BLaER1 treated with 17β-estradiol and CSF1 and Interleukin-3, amounts not matched to agents 10 nM and 100 nM (cell line): Measurements from ENCODE around the gene BPI.
A peak's percentile ranks its signal among the peaks of the same experiment; 100 is the strongest.

Source experiments
- H3K27ac ChIP-seq, 11 experiments: shearing (Covaris generic); formaldehyde crosslinking; 2 replicates each; pipeline ENCODE4 v1.8.1; 2022
- H3K27me3 ChIP-seq, 11 experiments: shearing (Covaris generic); formaldehyde crosslinking; 2 replicates each; pipeline ENCODE4 v1.8.1; 2022
- H3K36me3 ChIP-seq, 11 experiments: shearing (Covaris generic); formaldehyde crosslinking; 2 replicates each; pipeline ENCODE4 v1.8.1; 2022
- H3K4me1 ChIP-seq, 10 experiments: shearing (Covaris generic); formaldehyde crosslinking; 2 replicates each; pipeline ENCODE4 v1.8.1; 2022
- H3K4me2 ChIP-seq, 11 experiments: shearing (Covaris generic); formaldehyde crosslinking; 2 replicates each; pipeline ENCODE4 v1.8.1; 2022
- H3K4me3 ChIP-seq, 10 experiments: shearing (Covaris generic); formaldehyde crosslinking; 2 replicates each; pipeline ENCODE4 v1.8.1; 2022
- H3K9ac ChIP-seq, 11 experiments: shearing (Covaris generic); formaldehyde crosslinking; 2 replicates each; pipeline ENCODE4 v1.8.1; 2022
- H3K9me3 ChIP-seq, 11 experiments: shearing (Covaris generic); formaldehyde crosslinking; replicated peaks in 1 of 11; 2 replicates each; pipeline ENCODE4 v1.8.1; 2022
- H4K20me1 ChIP-seq, 11 experiments: shearing (Covaris generic); formaldehyde crosslinking; 2 replicates each; pipeline ENCODE4 v1.8.1; 2022
- Cebpa-rat ChIP-seq, 11 experiments: shearing (Covaris generic); IDR thresholded peaks; 2 replicates each; pipeline ENCODE4 v1.8.1; 2022

Gene BPI

GRCh38 chr20:38349856-38350255 lies 45.9 kb downstream of the BPI start:
- H3K9me3 ChIP-seq: no peaks in the 10 kb centered on the region
- no peaks in the 10 kb centered on the region for H3K27me3 ChIP-seq
- no peak overlapping the region for H3K27ac ChIP-seq
- no peak overlapping the region for H3K9ac ChIP-seq
- peaks cover 0 to 23% (median 13%) of the 10 kb centered on the region in 10 experiments; a peak in 15 of 20 replicates for H3K4me1 ChIP-seq
- H3K4me2 ChIP-seq: no peak overlapping the region
- H3K36me3 ChIP-seq: no peaks in the 10 kb centered on the region
- no peaks in the 10 kb centered on the region for H4K20me1 ChIP-seq
- no peak overlapping the region for H3K4me3 ChIP-seq
- no peak for TF ChIP-seq Cebpa-rat (IDR thresholded peaks at IDR 0.05)

- H3K4me3 ChIP-seq: no peak overlapping the region
- no peaks in the 10 kb centered on the region for H3K36me3 ChIP-seq
- H3K4me1 ChIP-seq: peaks cover 4 to 18% (median 12%) of the 10 kb centered on the region in 10 experiments; a peak in 18 of 20 replicates
- H3K4me2 ChIP-seq: no peak overlapping the region; a peak in 1 of 22 replicates
- H3K27ac ChIP-seq: no peak overlapping the region
- H3K9ac ChIP-seq: no peak overlapping the region
- TF ChIP-seq Cebpa-rat (IDR thresholded peaks at IDR 0.05): no peak
- no peaks in the 10 kb centered on the region for H3K9me3 ChIP-seq
- no peaks in the 10 kb centered on the region for H3K27me3 ChIP-seq
- H4K20me1 ChIP-seq: no peaks in the 10 kb centered on the region
Observed at GRCh38 chr20:38350879-38351775, 47.2 kb downstream of the BPI start.

GRCh38 chr20:38353316-38353715 lies 49.4 kb downstream of the BPI start:
- TF ChIP-seq Cebpa-rat (IDR thresholded peaks at IDR 0.05): no peak
- no peak overlapping the region for H3K4me3 ChIP-seq
- H3K9ac ChIP-seq: no peak overlapping the region
- H3K4me2 ChIP-seq: peak overlapping the region in 4 of 11 experiments; percentile 7 to 30 (median 17); a peak in 2 of 22 replicates
- H3K9me3 ChIP-seq: no peaks in the 10 kb centered on the region
- no peaks in the 10 kb centered on the region for H3K36me3 ChIP-seq
- no peak overlapping the region; a peak in 1 of 22 replicates for H3K27ac ChIP-seq
- H3K4me1 ChIP-seq: peaks cover 0 to 33% (median 17%) of the 10 kb centered on the region in 10 experiments; a peak in 14 of 20 replicates
- no peaks in the 10 kb centered on the region for H3K27me3 ChIP-seq
- H4K20me1 ChIP-seq: no peaks in the 10 kb centered on the region

- Histone ChIP-seq H3K4me3 (no peak overlapping the region), H3K36me3 (no peaks in the 10 kb centered on the region), H3K4me2 (no peak overlapping the region; a peak in 1 of 22 replicates), H3K27ac (no peak overlapping the region), H3K9me3 (no peaks in the 10 kb centered on the region), H3K9ac (no peak overlapping the region), H4K20me1 (no peaks in the 10 kb centered on the region), H3K27me3 (no peaks in the 10 kb centered on the region), H3K4me1 (peaks cover 0 to 36% (median 17%) of the 10 kb centered on the region in 10 experiments; a peak in 14 of 20 replicates)
- TF ChIP-seq Cebpa-rat (IDR thresholded peaks at IDR 0.05): no peak
Observed at GRCh38 chr20:38354227-38354626, 50.3 kb downstream of the BPI start.

GRCh38 chr20:38355161-38356012 lies 51.4 kb downstream of the BPI start:
- TF ChIP-seq Cebpa-rat (IDR thresholded peaks at IDR 0.05): no peak
- no peaks in the 10 kb centered on the region for H4K20me1 ChIP-seq
- H3K4me2 ChIP-seq: peak overlapping the region in 4 of 11 experiments; percentile 41 to 58 (median 48); a peak in 5 of 22 replicates
- no peak overlapping the region for H3K27ac ChIP-seq
- H3K36me3 ChIP-seq: no peaks in the 10 kb centered on the region
- H3K9me3 ChIP-seq: no peaks in the 10 kb centered on the region
- H3K9ac ChIP-seq: no peak overlapping the region
- H3K27me3 ChIP-seq: no peaks in the 10 kb centered on the region
- H3K4me1 ChIP-seq: peaks cover 0 to 36% (median 17%) of the 10 kb centered on the region in 10 experiments; a peak in 14 of 20 replicates
- no peak overlapping the region for H3K4me3 ChIP-seq

DNA sequence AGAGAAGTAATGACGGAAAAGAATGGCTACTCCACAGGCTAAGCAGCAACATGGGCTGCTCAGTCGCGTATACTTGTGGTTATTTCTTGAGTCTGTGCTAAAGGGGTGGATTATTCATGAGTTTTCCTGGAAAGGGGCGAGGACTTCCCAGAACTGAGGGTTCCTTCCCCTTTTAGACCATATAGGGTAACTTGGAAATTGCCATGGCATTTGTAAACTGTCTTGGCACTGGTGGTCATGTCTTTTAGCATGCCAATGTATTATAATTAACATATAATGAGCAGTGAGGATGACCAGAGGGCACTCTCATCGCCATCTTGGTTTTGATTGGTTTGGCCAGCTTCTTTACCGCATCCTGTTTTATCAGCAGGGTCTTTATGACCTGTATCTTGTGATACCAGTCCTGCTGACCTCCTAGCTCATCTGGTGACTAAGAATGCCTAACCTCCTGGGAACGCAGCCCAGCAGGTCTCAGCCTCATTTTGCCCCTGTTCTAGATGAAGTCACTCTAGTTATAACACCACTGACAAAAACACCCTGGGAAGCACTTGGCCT lies 53.8 kb downstream of the BPI start:
- no peak for TF ChIP-seq Cebpa-rat (IDR thresholded peaks at IDR 0.05)
- Histone ChIP-seq H3K9ac (peak overlapping the region in 4 of 11 experiments; percentile 15 to 56 (median 37); a peak in 3 of 22 replicates), H3K36me3 (no peaks in the 10 kb centered on the region), H3K9me3 (no peaks in the 10 kb centered on the region), H3K4me1 (peaks cover 0 to 36% (median 17%) of the 10 kb centered on the region in 10 experiments; a peak in 14 of 20 replicates), H3K27ac (peak overlapping the region in 4 of 11 experiments; percentile 15 to 67 (median 58); a peak in 7 of 22 replicates), H3K4me2 (peak overlapping the region in 7 of 11 experiments; percentile 7 to 88 (median 64); a peak in 11 of 22 replicates), H4K20me1 (no peaks in the 10 kb centered on the region), H3K4me3 (peak overlapping the region in 1 of 10 experiments; percentile 29; a peak in 1 of 20 replicates), H3K27me3 (no peaks in the 10 kb centered on the region)

GRCh38 chr20:38358556-38358955 lies 54.6 kb downstream of the BPI start:
- Histone ChIP-seq H4K20me1 (no peaks in the 10 kb centered on the region), H3K9me3 (no peaks in the 10 kb centered on the region), H3K27ac (peak overlapping the region in 2 of 11 experiments; percentile 51 to 67; a peak in 2 of 22 replicates), H3K27me3 (no peaks in the 10 kb centered on the region), H3K4me3 (no peak overlapping the region), H3K36me3 (no peaks in the 10 kb centered on the region), H3K4me1 (peaks cover 0 to 32% (median 13%) of the 10 kb centered on the region in 10 experiments; a peak in 14 of 20 replicates), H3K9ac (no peak overlapping the region), H3K4me2 (peak overlapping the region in 3 of 11 experiments; percentile 64 to 86 (median 82); a peak in 5 of 22 replicates)
- no peak for TF ChIP-seq Cebpa-rat (IDR thresholded peaks at IDR 0.05)

DNA sequence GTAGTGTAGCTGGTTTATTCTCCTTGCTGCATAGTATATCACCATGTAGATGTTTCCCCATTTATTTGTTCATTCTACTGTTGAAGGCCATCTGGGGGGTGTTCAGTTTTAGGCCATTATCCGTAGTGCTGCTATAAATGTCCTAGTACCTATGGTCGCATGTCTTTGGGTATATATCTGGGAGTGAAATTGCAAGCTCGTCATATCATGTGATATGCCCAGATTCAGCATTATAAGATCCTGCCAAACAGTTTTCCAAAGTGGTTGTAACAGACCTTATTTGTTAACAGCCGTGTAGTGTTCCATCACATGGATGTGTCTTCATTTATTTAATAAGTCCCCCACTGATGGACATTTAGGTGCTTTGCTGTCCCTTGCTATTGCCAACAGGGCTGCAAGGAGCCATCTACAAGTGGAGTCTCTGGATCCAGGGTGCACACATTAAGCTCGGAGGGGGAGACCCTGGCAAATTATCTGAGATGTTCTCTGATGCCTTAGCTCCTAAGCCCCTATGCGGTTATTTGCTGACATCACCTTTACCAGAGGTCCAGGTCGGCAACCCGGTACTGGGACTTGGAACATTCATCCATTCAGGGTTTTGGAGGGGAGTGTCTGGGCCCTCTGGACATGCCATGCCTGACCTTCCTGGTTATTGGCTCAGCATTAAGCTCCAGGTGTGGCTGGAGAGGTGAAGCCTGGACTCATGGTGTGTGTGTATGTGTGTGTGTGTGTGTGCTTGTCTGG lies 59.2 kb downstream of the BPI start:
- Histone ChIP-seq H3K4me3 (no peak overlapping the region), H3K4me2 (no peak overlapping the region), H3K9ac (no peak overlapping the region), H3K27ac (no peak overlapping the region), H3K9me3 (no peaks in the 10 kb centered on the region), H4K20me1 (no peaks in the 10 kb centered on the region), H3K36me3 (no peaks in the 10 kb centered on the region), H3K4me1 (peaks cover 0 to 4% (median under 1%) of the 10 kb centered on the region in 10 experiments; a peak in 6 of 20 replicates), H3K27me3 (no peaks in the 10 kb centered on the region)
- TF ChIP-seq Cebpa-rat (IDR thresholded peaks at IDR 0.05): no peak
